ENCODE measurements around the gene LDLRAD4.

DNA sequence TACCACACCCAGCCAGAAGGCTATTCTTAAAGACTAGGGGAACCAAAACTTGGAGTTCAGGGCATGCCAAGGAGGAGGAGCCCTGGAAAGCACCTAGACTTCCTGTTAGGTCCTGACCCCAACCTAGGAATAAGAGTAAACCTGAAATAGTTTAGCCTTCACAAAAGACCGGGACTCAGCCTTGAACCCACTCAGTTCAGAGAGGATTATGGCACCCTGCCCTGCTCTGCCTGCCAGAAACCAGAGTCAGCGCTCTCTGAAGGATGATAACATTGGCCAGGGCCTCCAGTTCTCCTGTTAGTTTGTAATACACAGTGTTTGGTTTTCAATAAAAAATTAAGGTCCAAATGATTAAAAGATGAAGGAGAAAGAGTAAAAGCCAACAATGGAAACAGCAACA is 96.4 kb downstream of the LDLRAD4 start:
- no peak for TF ChIP-seq POLR2A (IDR thresholded peaks at IDR 0.05)
- TF ChIP-seq, protein P1, sequence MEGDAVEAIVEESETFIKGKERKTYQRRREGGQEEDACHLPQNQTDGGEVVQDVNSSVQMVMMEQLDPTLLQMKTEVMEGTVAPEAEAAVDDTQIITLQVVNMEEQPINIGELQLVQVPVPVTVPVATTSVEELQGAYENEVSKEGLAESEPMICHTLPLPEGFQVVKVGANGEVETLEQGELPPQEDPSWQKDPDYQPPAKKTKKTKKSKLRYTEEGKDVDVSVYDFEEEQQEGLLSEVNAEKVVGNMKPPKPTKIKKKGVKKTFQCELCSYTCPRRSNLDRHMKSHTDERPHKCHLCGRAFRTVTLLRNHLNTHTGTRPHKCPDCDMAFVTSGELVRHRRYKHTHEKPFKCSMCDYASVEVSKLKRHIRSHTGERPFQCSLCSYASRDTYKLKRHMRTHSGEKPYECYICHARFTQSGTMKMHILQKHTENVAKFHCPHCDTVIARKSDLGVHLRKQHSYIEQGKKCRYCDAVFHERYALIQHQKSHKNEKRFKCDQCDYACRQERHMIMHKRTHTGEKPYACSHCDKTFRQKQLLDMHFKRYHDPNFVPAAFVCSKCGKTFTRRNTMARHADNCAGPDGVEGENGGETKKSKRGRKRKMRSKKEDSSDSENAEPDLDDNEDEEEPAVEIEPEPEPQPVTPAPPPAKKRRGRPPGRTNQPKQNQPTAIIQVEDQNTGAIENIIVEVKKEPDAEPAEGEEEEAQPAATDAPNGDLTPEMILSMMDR (IDR thresholded peaks at IDR 0.05): no peak
